Measurements from ENCODE around the gene KHDRBS2.

KHDRBS2 gene

GRCh38 chr6:62246087-62246486, 39.9 kb downstream of the KHDRBS2 start:
- H4K20me1 ChIP-seq (ENCODE audit: low read depth, low read length), result no peaks in the 10 kb centered on the region
- no peak overlapping the region for H3K27ac ChIP-seq (ENCODE audit: low read depth, low read length)
- no peaks in the 10 kb centered on the region for H3K36me3 ChIP-seq (ENCODE audit: low read length)
- H3K4me2 ChIP-seq (ENCODE audit: low read depth, low read length, poor library complexity, severe bottlenecking), result no peak overlapping the region
- no peaks in the 10 kb centered on the region for H3K79me2 ChIP-seq (ENCODE audit: insufficient read depth, low read length)
- no peak overlapping the region for H3K4me3 ChIP-seq (ENCODE audit: insufficient read depth, low read length, poor library complexity, severe bottlenecking)
- no peak overlapping the region for H3K9ac ChIP-seq (ENCODE audit: low read length)
- H3K9me2 ChIP-seq (replicated peaks; ENCODE audit: insufficient read depth, low read length), result no peaks in the 10 kb centered on the region
- no peak for TF ChIP-seq CTCF (IDR thresholded peaks at IDR 0.05; ENCODE audit: insufficient read depth, low read length, poor library complexity, severe bottlenecking)
- no peak for TF ChIP-seq EZH2phosphoT487 (conservative IDR thresholded peaks at IDR 0.05; ENCODE audit: low read length)
- no peak overlapping the region for H2AFZ ChIP-seq (ENCODE audit: low read depth, low read length, severe bottlenecking)
- no peaks in the 10 kb centered on the region for H3K27me3 ChIP-seq (ENCODE audit: low read length)
- H3K9me3 ChIP-seq (ENCODE audit: insufficient read depth, low read length), result no peaks in the 10 kb centered on the region
- no peaks in the 10 kb centered on the region for H3F3A ChIP-seq (ENCODE audit: insufficient read depth)

GRCh38 chr6:62236784-62237183, 49.2 kb downstream of the KHDRBS2 start:
- Histone ChIP-seq H4K20me1 (ENCODE audit: low read depth, low read length) (no peaks in the 10 kb centered on the region), H3F3A (ENCODE audit: insufficient read depth) (no peaks in the 10 kb centered on the region), H3K4me2 (ENCODE audit: low read depth, low read length, poor library complexity, severe bottlenecking) (no peak overlapping the region), H3K9ac (ENCODE audit: low read length) (no peak overlapping the region), H3K9me2 (replicated peaks; ENCODE audit: insufficient read depth, low read length) (no peaks in the 10 kb centered on the region), H2AFZ (ENCODE audit: low read depth, low read length, severe bottlenecking) (no peak overlapping the region), H3K27ac (ENCODE audit: low read depth, low read length) (no peak overlapping the region), H3K27me3 (ENCODE audit: low read length) (no peaks in the 10 kb centered on the region), H3K36me3 (ENCODE audit: low read length) (no peaks in the 10 kb centered on the region), H3K9me3 (ENCODE audit: insufficient read depth, low read length) (no peaks in the 10 kb centered on the region), H3K4me3 (ENCODE audit: insufficient read depth, low read length, poor library complexity, severe bottlenecking) (no peak overlapping the region), H3K79me2 (ENCODE audit: insufficient read depth, low read length) (no peaks in the 10 kb centered on the region)
- TF ChIP-seq EZH2phosphoT487 (conservative IDR thresholded peaks at IDR 0.05; ENCODE audit: low read length) (no peak), CTCF (IDR thresholded peaks at IDR 0.05; ENCODE audit: insufficient read depth, low read length, poor library complexity, severe bottlenecking) (no peak)

- H3K27ac ChIP-seq (ENCODE audit: low read depth, low read length), result no peak overlapping the region
- H3F3A ChIP-seq (ENCODE audit: insufficient read depth), result no peaks in the 10 kb centered on the region
- H3K9me2 ChIP-seq (replicated peaks; ENCODE audit: insufficient read depth, low read length), result no peaks in the 10 kb centered on the region
- no peaks in the 10 kb centered on the region for H3K9me3 ChIP-seq (ENCODE audit: insufficient read depth, low read length)
- H2AFZ ChIP-seq (ENCODE audit: low read depth, low read length, severe bottlenecking), result no peak overlapping the region
- no peaks in the 10 kb centered on the region for H3K36me3 ChIP-seq (ENCODE audit: low read length)
- H4K20me1 ChIP-seq (ENCODE audit: low read depth, low read length), result no peaks in the 10 kb centered on the region
- no peaks in the 10 kb centered on the region for H3K79me2 ChIP-seq (ENCODE audit: insufficient read depth, low read length)
- H3K4me3 ChIP-seq (ENCODE audit: insufficient read depth, low read length, poor library complexity, severe bottlenecking), result no peak overlapping the region
- TF ChIP-seq CTCF (IDR thresholded peaks at IDR 0.05; ENCODE audit: insufficient read depth, low read length, poor library complexity, severe bottlenecking) (no peak), EZH2phosphoT487 (conservative IDR thresholded peaks at IDR 0.05; ENCODE audit: low read length) (no peak)
- H3K9ac ChIP-seq (ENCODE audit: low read length), result no peak overlapping the region
- H3K4me2 ChIP-seq (ENCODE audit: low read depth, low read length, poor library complexity, severe bottlenecking), result no peak overlapping the region
- H3K27me3 ChIP-seq (ENCODE audit: low read length), result no peaks in the 10 kb centered on the region
These were observed 56.8 kb downstream of the KHDRBS2 start for GRCh38 chr6:62229231-62229630.
